ENCODE data around the gene MARCKS.

MARCKS gene

GRCh38 chr6:113824866-113825265 lies 32.3 kb upstream of the MARCKS start:
- no peaks in the 10 kb centered on the region for H3K36me3 ChIP-seq (ENCODE audit: control insufficient read depth, insufficient read depth, low read length)
- H3K9me3 ChIP-seq (ENCODE audit: control insufficient read depth, low read length): no peaks in the 10 kb centered on the region
- peaks cover 4% of the 10 kb centered on the region for H3K27me3 ChIP-seq (replicated peaks; ENCODE audit: control insufficient read depth, insufficient read depth, low read length, poor library complexity, severe bottlenecking)
- H3K4me1 ChIP-seq (ENCODE audit: control insufficient read depth, insufficient read depth, low read length, poor library complexity, severe bottlenecking): no peaks in the 10 kb centered on the region
- no peak overlapping the region for H3K4me3 ChIP-seq (ENCODE audit: insufficient read depth, low read depth, low read length, poor library complexity, severe bottlenecking)
- DNase-seq: no peak
- no peak overlapping the region for H3K27ac ChIP-seq (ENCODE audit: insufficient read depth, low read length, poor library complexity, severe bottlenecking)

GRCh38 chr6:113825781-113826180 lies 31.4 kb upstream of the MARCKS start:
- Histone ChIP-seq H3K36me3 (ENCODE audit: control insufficient read depth, insufficient read depth, low read length) (no peaks in the 10 kb centered on the region), H3K27me3 (replicated peaks; ENCODE audit: control insufficient read depth, insufficient read depth, low read length, poor library complexity, severe bottlenecking) (peaks cover 3% of the 10 kb centered on the region), H3K4me1 (ENCODE audit: control insufficient read depth, insufficient read depth, low read length, poor library complexity, severe bottlenecking) (no peaks in the 10 kb centered on the region), H3K4me3 (ENCODE audit: insufficient read depth, low read depth, low read length, poor library complexity, severe bottlenecking) (no peak overlapping the region), H3K27ac (ENCODE audit: insufficient read depth, low read length, poor library complexity, severe bottlenecking) (no peak overlapping the region), H3K9me3 (ENCODE audit: control insufficient read depth, low read length) (no peaks in the 10 kb centered on the region)
- no peak for DNase-seq

GRCh38 chr6:113828984-113829695 lies 28.0 kb upstream of the MARCKS start:
- H3K27ac ChIP-seq (ENCODE audit: insufficient read depth, low read length, poor library complexity, severe bottlenecking): no peak overlapping the region
- no peaks in the 10 kb centered on the region for H3K36me3 ChIP-seq (ENCODE audit: control insufficient read depth, insufficient read depth, low read length)
- H3K9me3 ChIP-seq (ENCODE audit: control insufficient read depth, low read length): no peaks in the 10 kb centered on the region
- H3K4me3 ChIP-seq (ENCODE audit: insufficient read depth, low read depth, low read length, poor library complexity, severe bottlenecking): no peak overlapping the region
- H3K4me1 ChIP-seq (ENCODE audit: control insufficient read depth, insufficient read depth, low read length, poor library complexity, severe bottlenecking): no peaks in the 10 kb centered on the region
- H3K27me3 ChIP-seq (replicated peaks; ENCODE audit: control insufficient read depth, insufficient read depth, low read length, poor library complexity, severe bottlenecking): no peaks in the 10 kb centered on the region
- DNase-seq: no peak

- H3K4me3 ChIP-seq (ENCODE audit: insufficient read depth, low read depth, low read length, poor library complexity, severe bottlenecking): no peak overlapping the region
- H3K27me3 ChIP-seq (replicated peaks; ENCODE audit: control insufficient read depth, insufficient read depth, low read length, poor library complexity, severe bottlenecking): no peaks in the 10 kb centered on the region
- H3K9me3 ChIP-seq (ENCODE audit: control insufficient read depth, low read length): no peaks in the 10 kb centered on the region
- H3K4me1 ChIP-seq (ENCODE audit: control insufficient read depth, insufficient read depth, low read length, poor library complexity, severe bottlenecking): no peaks in the 10 kb centered on the region
- no peak for DNase-seq
- no peaks in the 10 kb centered on the region for H3K36me3 ChIP-seq (ENCODE audit: control insufficient read depth, insufficient read depth, low read length)
- H3K27ac ChIP-seq (ENCODE audit: insufficient read depth, low read length, poor library complexity, severe bottlenecking): no peak overlapping the region
These were observed 27.5 kb upstream of the MARCKS start for GRCh38 chr6:113829696-113830045.

- DNase-seq: no peak
- H3K9me3 ChIP-seq (ENCODE audit: control insufficient read depth, low read length): no peaks in the 10 kb centered on the region
- H3K4me1 ChIP-seq (ENCODE audit: control insufficient read depth, insufficient read depth, low read length, poor library complexity, severe bottlenecking): no peaks in the 10 kb centered on the region
- no peak overlapping the region for H3K4me3 ChIP-seq (ENCODE audit: insufficient read depth, low read depth, low read length, poor library complexity, severe bottlenecking)
- no peaks in the 10 kb centered on the region for H3K27me3 ChIP-seq (replicated peaks; ENCODE audit: control insufficient read depth, insufficient read depth, low read length, poor library complexity, severe bottlenecking)
- no peaks in the 10 kb centered on the region for H3K36me3 ChIP-seq (ENCODE audit: control insufficient read depth, insufficient read depth, low read length)
- H3K27ac ChIP-seq (ENCODE audit: insufficient read depth, low read length, poor library complexity, severe bottlenecking): no peak overlapping the region
These were observed 27.0 kb upstream of the MARCKS start for GRCh38 chr6:113830140-113830539.

- Histone ChIP-seq H3K9me3 (ENCODE audit: control insufficient read depth, low read length) (no peaks in the 10 kb centered on the region), H3K27me3 (replicated peaks; ENCODE audit: control insufficient read depth, insufficient read depth, low read length, poor library complexity, severe bottlenecking) (no peaks in the 10 kb centered on the region), H3K36me3 (ENCODE audit: control insufficient read depth, insufficient read depth, low read length) (no peaks in the 10 kb centered on the region), H3K4me1 (ENCODE audit: control insufficient read depth, insufficient read depth, low read length, poor library complexity, severe bottlenecking) (no peaks in the 10 kb centered on the region), H3K27ac (ENCODE audit: insufficient read depth, low read length, poor library complexity, severe bottlenecking) (no peak overlapping the region), H3K4me3 (ENCODE audit: insufficient read depth, low read depth, low read length, poor library complexity, severe bottlenecking) (no peak overlapping the region)
- DNase-seq: no peak
These were observed 23.6 kb upstream of the MARCKS start for GRCh38 chr6:113833537-113833936.

GRCh38 chr6:113837170-113837569 lies 20.0 kb upstream of the MARCKS start:
- Histone ChIP-seq H3K4me1 (ENCODE audit: control insufficient read depth, insufficient read depth, low read length, poor library complexity, severe bottlenecking) (no peaks in the 10 kb centered on the region), H3K27ac (ENCODE audit: insufficient read depth, low read length, poor library complexity, severe bottlenecking) (no peak overlapping the region), H3K36me3 (ENCODE audit: control insufficient read depth, insufficient read depth, low read length) (no peaks in the 10 kb centered on the region), H3K27me3 (replicated peaks; ENCODE audit: control insufficient read depth, insufficient read depth, low read length, poor library complexity, severe bottlenecking) (no peaks in the 10 kb centered on the region), H3K4me3 (ENCODE audit: insufficient read depth, low read depth, low read length, poor library complexity, severe bottlenecking) (no peak overlapping the region), H3K9me3 (ENCODE audit: control insufficient read depth, low read length) (no peaks in the 10 kb centered on the region)
- DNase-seq: no peak

GRCh38 chr6:113842165-113842564 lies 15.0 kb upstream of the MARCKS start:
- no peak overlapping the region for H3K27ac ChIP-seq (ENCODE audit: insufficient read depth, low read length, poor library complexity, severe bottlenecking)
- no peaks in the 10 kb centered on the region for H3K4me1 ChIP-seq (ENCODE audit: control insufficient read depth, insufficient read depth, low read length, poor library complexity, severe bottlenecking)
- H3K9me3 ChIP-seq (ENCODE audit: control insufficient read depth, low read length): no peaks in the 10 kb centered on the region
- no peak overlapping the region for H3K4me3 ChIP-seq (ENCODE audit: insufficient read depth, low read depth, low read length, poor library complexity, severe bottlenecking)
- H3K36me3 ChIP-seq (ENCODE audit: control insufficient read depth, insufficient read depth, low read length): no peaks in the 10 kb centered on the region
- no peak for DNase-seq
- no peaks in the 10 kb centered on the region for H3K27me3 ChIP-seq (replicated peaks; ENCODE audit: control insufficient read depth, insufficient read depth, low read length, poor library complexity, severe bottlenecking)

- H3K36me3 ChIP-seq (ENCODE audit: control insufficient read depth, insufficient read depth, low read length): no peaks in the 10 kb centered on the region
- no peaks in the 10 kb centered on the region for H3K4me1 ChIP-seq (ENCODE audit: control insufficient read depth, insufficient read depth, low read length, poor library complexity, severe bottlenecking)
- no peak overlapping the region for H3K27ac ChIP-seq (ENCODE audit: insufficient read depth, low read length, poor library complexity, severe bottlenecking)
- no peaks in the 10 kb centered on the region for H3K9me3 ChIP-seq (ENCODE audit: control insufficient read depth, low read length)
- no peak for DNase-seq
- no peaks in the 10 kb centered on the region for H3K27me3 ChIP-seq (replicated peaks; ENCODE audit: control insufficient read depth, insufficient read depth, low read length, poor library complexity, severe bottlenecking)
- H3K4me3 ChIP-seq (ENCODE audit: insufficient read depth, low read depth, low read length, poor library complexity, severe bottlenecking): no peak overlapping the region
These were observed 13.6 kb upstream of the MARCKS start for GRCh38 chr6:113843500-113844073.

GRCh38 chr6:113846577-113846976 lies 10.6 kb upstream of the MARCKS start:
- DNase-seq: no peak
- no peak overlapping the region for H3K4me3 ChIP-seq (ENCODE audit: insufficient read depth, low read depth, low read length, poor library complexity, severe bottlenecking)
- no peaks in the 10 kb centered on the region for H3K9me3 ChIP-seq (ENCODE audit: control insufficient read depth, low read length)
- no peaks in the 10 kb centered on the region for H3K4me1 ChIP-seq (ENCODE audit: control insufficient read depth, insufficient read depth, low read length, poor library complexity, severe bottlenecking)
- peaks cover 3% of the 10 kb centered on the region for H3K27me3 ChIP-seq (replicated peaks; ENCODE audit: control insufficient read depth, insufficient read depth, low read length, poor library complexity, severe bottlenecking)
- H3K36me3 ChIP-seq (ENCODE audit: control insufficient read depth, insufficient read depth, low read length): no peaks in the 10 kb centered on the region
- no peak overlapping the region for H3K27ac ChIP-seq (ENCODE audit: insufficient read depth, low read length, poor library complexity, severe bottlenecking)
